HepG2 (cell line): Measurements from ENCODE around the gene HEATR1. TPM values are rescaled to one million over a fixed set of nuclear protein-coding genes. Genes with fewer than 3 reads are reported as not detected.
A peak's percentile ranks its signal among the peaks of the same experiment; 100 is the strongest.

ENCODE experiments used
- CERS6 ChIP-seq: sonication (generic); formaldehyde crosslinking; IDR thresholded peaks from 2 replicates; pipeline ENCODE4 v1.5.0; 2020; ENCODE audit warnings: missing genetic modification reagents
- CHD2 ChIP-seq: IDR thresholded peaks from 2 replicates; pipeline ENCODE4 v1.6.1; 2011; ENCODE audit warnings: low read depth, low read length, improper control_type of control experiment
- CREB3 ChIP-seq: sonication (generic); formaldehyde crosslinking; IDR thresholded peaks from 2 replicates; pipeline ENCODE4 v1.5.0; 2020; ENCODE audit warnings: missing genetic modification reagents
- ETV6 ChIP-seq: sonication (generic); formaldehyde crosslinking; conservative IDR thresholded peaks from 2 replicates; pipeline ENCODE4 v1.4.0; 2020; ENCODE audit warnings: missing genetic modification reagents
- GLI4 ChIP-seq: sonication (generic); formaldehyde crosslinking; IDR thresholded peaks from 2 replicates; pipeline ENCODE4 v1.5.1; 2020; ENCODE audit warnings: missing genetic modification reagents, mild to moderate bottlenecking, moderate library complexity, borderline replicate concordance
- HMGA1 ChIP-seq: sonication (generic); formaldehyde crosslinking; conservative IDR thresholded peaks from 2 replicates; pipeline ENCODE4 v1.4.0; 2020; ENCODE audit warnings: missing genetic modification reagents
- KAT8 ChIP-seq: IDR thresholded peaks from 2 replicates; pipeline ENCODE4 v1.6.1; 2016; ENCODE audit warnings: missing genetic modification reagents, missing compliant biosample characterization
- MEIS2 ChIP-seq: sonication (generic); formaldehyde crosslinking; IDR thresholded peaks from 2 replicates; pipeline ENCODE4 v1.9.0; 2021; ENCODE audit warnings: mild to moderate bottlenecking, missing genetic modification reagents
- MTF2 ChIP-seq: sonication (generic); formaldehyde crosslinking; IDR thresholded peaks from 2 replicates; pipeline ENCODE4 v1.5.0; 2020; ENCODE audit warnings: missing genetic modification reagents, borderline replicate concordance
- NCOA2 ChIP-seq: sonication (generic); formaldehyde crosslinking; IDR thresholded peaks from 2 replicates; pipeline ENCODE4 v1.8.0; 2022; ENCODE audit warnings: inconsistent platforms
- NFKB2 ChIP-seq: sonication (generic); formaldehyde crosslinking; IDR thresholded peaks from 2 replicates; pipeline ENCODE4 v1.4.0; 2020; ENCODE audit warnings: missing genetic modification reagents, borderline replicate concordance
- ONECUT2 ChIP-seq: sonication (generic); formaldehyde crosslinking; IDR thresholded peaks from 2 replicates; pipeline ENCODE4 v1.4.0; 2020; ENCODE audit warnings: missing genetic modification reagents
- POLR2A ChIP-seq, 2 experiments: IDR thresholded peaks; 2 replicates each; pipeline ENCODE4 v1.6.1; 2011; ENCODE audit warnings: low read depth in 2 of 2, low read length in 2 of 2, mild to moderate bottlenecking in 1 of 2, moderate library complexity in 1 of 2; ENCODE audit not compliant: insufficient read depth in 1 of 2
- STAG1 ChIP-seq: sonication (generic); formaldehyde crosslinking; IDR thresholded peaks from 2 replicates; pipeline ENCODE4 v1.4.0; 2020; ENCODE audit warnings: missing genetic modification reagents
- TBL1XR1 ChIP-seq: fragments of 150-350 bp; IDR thresholded peaks from 2 replicates; pipeline ENCODE4 v1.6.1; 2014; ENCODE audit warnings: borderline replicate concordance, low read length; ENCODE audit not compliant: partially characterized antibody
- ZBTB33 ChIP-seq: sonication (generic); formaldehyde crosslinking; IDR thresholded peaks from 2 replicates; pipeline ENCODE4 v1.4.0; 2020; ENCODE audit warnings: missing genetic modification reagents
- ZNF33B ChIP-seq: sonication (generic); formaldehyde crosslinking; IDR thresholded peaks from 2 replicates; pipeline ENCODE4 v1.5.1; 2020; ENCODE audit warnings: mild to moderate bottlenecking, missing genetic modification reagents
- ZNF383 ChIP-seq: sonication (generic); formaldehyde crosslinking; IDR thresholded peaks from 2 replicates; pipeline ENCODE4 v1.4.0; 2020; ENCODE audit warnings: missing genetic modification reagents, mild to moderate bottlenecking, borderline replicate concordance
- ZNF496 ChIP-seq: sonication (generic); formaldehyde crosslinking; IDR thresholded peaks from 2 replicates; pipeline ENCODE4 v1.8.1; 2023; ENCODE audit warnings: mild to moderate bottlenecking, moderate library complexity, missing genetic modification reagents; ENCODE audit not compliant: insufficient replicate concordance
- ZNF605 ChIP-seq: sonication (generic); formaldehyde crosslinking; IDR thresholded peaks from 2 replicates; pipeline ENCODE4 v1.8.0; 2022; ENCODE audit warnings: mild to moderate bottlenecking, missing genetic modification reagents
- ZNF639 ChIP-seq: conservative IDR thresholded peaks from 2 replicates; pipeline ENCODE4 v1.6.1; 2018; ENCODE audit warnings: missing genetic modification reagents
- ZNF703 ChIP-seq: sonication (generic); formaldehyde crosslinking; IDR thresholded peaks from 2 replicates; pipeline ENCODE4 v1.5.1; 2020; ENCODE audit warnings: missing genetic modification reagents, mild to moderate bottlenecking, moderate library complexity, borderline replicate concordance
- ZNF720 ChIP-seq: sonication (generic); formaldehyde crosslinking; IDR thresholded peaks from 2 replicates; pipeline ENCODE4 v1.4.0; 2020; ENCODE audit warnings: missing genetic modification reagents
- ZNF761 ChIP-seq: sonication (generic); formaldehyde crosslinking; conservative IDR thresholded peaks from 2 replicates; pipeline ENCODE4 v1.4.0; 2020; ENCODE audit warnings: mild to moderate bottlenecking, missing genetic modification reagents
- ZSCAN20 ChIP-seq: sonication (generic); formaldehyde crosslinking; IDR thresholded peaks from 2 replicates; pipeline ENCODE4 v1.4.0; 2020; ENCODE audit warnings: missing genetic modification reagents, mild to moderate bottlenecking, borderline replicate concordance
- ZZZ3 ChIP-seq: sonication (generic); formaldehyde crosslinking; IDR thresholded peaks from 2 replicates; pipeline ENCODE4 v1.4.0; 2020; ENCODE audit warnings: missing genetic modification reagents, mild to moderate bottlenecking, borderline replicate concordance
- polyA plus RNA-seq, 8 experiments: library from polyadenylated mRNA; depleted of rRNA in 3 of 8; stranded (reverse) in 7 of 8; unstranded in 1 of 8; fragments of >200 nt; fragmentation: Illumina TruSeq in 4 of 8; extraction: Trizol in 4 of 8; gene quantifications; 2 replicates each; pipeline versions ENCODE4 v1.2.1 to v1.2.3, GENCODE V29; 2011 to 2016; ENCODE audit warnings: low read depth in 4 of 8, missing spikeins in 1 of 8, mixed read lengths in 1 of 8; ENCODE audit not compliant: insufficient read depth in 1 of 8
- total RNA-seq, 5 experiments: library from RNA; depleted of rRNA; stranded (reverse); fragments of >200 nt; fragmentation: Illumina TruSeq; extraction: Trizol; gene quantifications; 2 replicates each; pipeline ENCODE4 v1.2.3, GENCODE V29; 2016; ENCODE audit warnings: low read depth in 1 of 5

Gene HEATR1
- total and polyA plus RNA-seq, 2 of the 13 experiments (the other 11 are each of a cell fraction or from before 2014, with no cell fraction given) = 10.2 to 45.8 TPM

GRCh38 chr1:236524142-236524894 is 80.0 kb downstream of the HEATR1 start (continued):
- TF ChIP-seq ZZZ3 (CRISPR knock-in tag) (no peak), ZNF33B (CRISPR knock-in tag) (no peak), TBL1XR1 (no peak), MEIS2 (CRISPR knock-in tag) (no peak), ZNF639 (0 out of 2 replicates have a peak, but pooled peaks have one; percentile 17), STAG1 (CRISPR knock-in tag) (0 out of 2 replicates have a peak, but pooled peaks have one; percentile 10), ZBTB33 (no peak), ZNF703 (CRISPR knock-in tag) (no peak), ZNF605 (CRISPR knock-in tag) (no peak), ZNF496 (CRISPR knock-in tag) (no peak), CREB3 (CRISPR knock-in tag) (no peak), POLR2A (IDR thresholded peaks at IDR 0.05; ENCODE audit: insufficient read depth in 1 of 2, low read depth in 2 of 2, low read length in 2 of 2) (peak; percentile 75 to 78), NFKB2 (CRISPR knock-in tag) (peak; percentile 64; the same call in 1 of the 2 replicates), ZNF720 (CRISPR knock-in tag) (no peak), CERS6 (no peak), ZNF383 (CRISPR knock-in tag) (no peak), ZNF761 (CRISPR knock-in tag) (no peak), KAT8 (CRISPR knock-in tag) (no peak; the same call in 1 of the 2 replicates), GLI4 (0 out of 2 replicates have a peak, but pooled peaks have one; percentile 15), NCOA2 (no peak; the same call in 1 of the 2 replicates), MTF2 (CRISPR knock-in tag) (no peak), ZSCAN20 (CRISPR knock-in tag) (no peak; the same call in 1 of the 2 replicates), ONECUT2 (CRISPR knock-in tag) (no peak), HMGA1 (CRISPR knock-in tag) (no peak), CHD2 (no peak), ETV6 (CRISPR knock-in tag) (no peak; the same call in 1 of the 2 replicates)
